Measurements from ENCODE around the gene EXOC4.

EXOC4 gene

DNA sequence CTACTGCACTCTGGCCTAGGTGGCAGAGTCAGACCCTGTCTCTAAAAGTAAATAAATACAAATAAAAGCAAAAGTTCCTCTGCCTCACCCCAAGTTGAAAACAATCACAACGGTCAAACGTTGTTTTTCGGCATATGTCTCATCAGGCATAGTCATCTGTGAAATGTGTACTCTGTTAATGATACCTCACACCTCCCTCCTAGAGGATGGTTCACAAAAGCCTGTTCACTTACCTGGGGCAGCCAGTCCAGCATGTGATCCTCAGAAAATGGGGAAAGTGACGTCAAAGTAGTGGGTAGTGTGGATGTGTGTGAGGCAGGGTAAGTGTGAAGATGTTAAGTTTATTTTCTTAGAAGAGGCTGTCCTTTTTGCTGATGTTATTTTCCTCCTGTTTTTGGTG, 620.3 kb downstream of the EXOC4 start:
- TF ChIP-seq CTCF (IDR thresholded peaks at IDR 0.05; ENCODE audit: low read depth, low read length, missing control alignments): no peak
- in situ Hi-C loops (cut with HindIII; ENCODE audit: low sequenced_read_pairs): no loop called here
- no peak for DNase-seq (ENCODE audit: low read depth)

DNA sequence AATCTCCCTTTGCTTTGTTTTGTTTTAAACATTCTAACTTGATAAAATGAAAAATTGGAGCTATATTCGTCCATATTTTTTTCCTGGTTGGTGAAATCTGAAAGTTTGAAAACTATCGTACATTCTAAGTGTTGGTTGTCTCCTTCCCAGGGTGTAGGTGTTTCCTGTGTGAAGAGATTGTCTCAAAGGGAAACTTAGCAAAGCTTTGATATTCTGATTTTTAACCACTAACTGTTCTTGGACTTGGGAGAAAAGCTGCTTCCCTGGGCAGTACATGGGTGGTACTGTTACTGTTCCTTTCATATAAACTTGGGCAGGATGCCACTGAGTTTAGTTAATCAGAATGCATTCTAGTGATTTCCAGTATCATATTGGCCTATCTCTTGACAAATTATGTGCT, 620.8 kb downstream of the EXOC4 start:
- TF ChIP-seq CTCF (IDR thresholded peaks at IDR 0.05; ENCODE audit: low read depth, low read length, missing control alignments): no peak
- no peak for DNase-seq (ENCODE audit: low read depth)
- in situ Hi-C loops (cut with HindIII; ENCODE audit: low sequenced_read_pairs): no loop called here
- H3K4me3 ChIP-seq (ENCODE audit: low read depth, low read length): no peak overlapping the region

More for the DNA sequence above, 620.3 kb downstream of the EXOC4 start:
- H3K4me3 ChIP-seq (ENCODE audit: low read depth, low read length): no peak overlapping the region

DNA sequence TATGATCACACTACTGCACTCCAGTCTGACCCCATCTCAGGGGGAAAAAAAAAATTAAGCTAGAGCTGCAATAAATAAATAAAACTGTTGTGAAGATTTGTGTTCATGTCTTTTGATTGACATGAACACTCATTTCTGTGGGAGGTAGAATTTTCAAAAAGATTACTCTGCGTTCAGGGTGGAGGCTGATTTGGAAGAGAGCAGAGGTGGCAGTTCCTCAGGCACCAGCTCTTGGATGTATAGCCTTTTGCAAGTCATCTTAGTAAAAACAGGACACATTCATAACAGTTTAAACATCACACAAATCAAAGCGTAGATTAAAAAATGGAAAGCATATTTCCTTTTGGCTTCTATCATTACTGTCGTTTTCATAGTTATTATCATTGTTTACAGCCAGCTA, 630.7 kb downstream of the EXOC4 start:
- H3K4me3 ChIP-seq (ENCODE audit: low read depth, low read length): no peak overlapping the region
- DNase-seq (ENCODE audit: low read depth): no peak
- in situ Hi-C loops (cut with HindIII; ENCODE audit: low sequenced_read_pairs): no loop called here
- no peak for TF ChIP-seq CTCF (IDR thresholded peaks at IDR 0.05; ENCODE audit: low read depth, low read length, missing control alignments)

- TF ChIP-seq CTCF (IDR thresholded peaks at IDR 0.05; ENCODE audit: low read depth, low read length, missing control alignments): no peak
- DNase-seq (ENCODE audit: low read depth): no peak
- no peak overlapping the region for H3K4me3 ChIP-seq (ENCODE audit: low read depth, low read length)
- in situ Hi-C loops (cut with HindIII; ENCODE audit: low sequenced_read_pairs): no loop called here
These were observed 632.3 kb downstream of the EXOC4 start for GRCh38 chr7:133885213-133885612.

GRCh38 chr7:133886086-133886485, 633.2 kb downstream of the EXOC4 start:
- TF ChIP-seq CTCF (IDR thresholded peaks at IDR 0.05; ENCODE audit: low read depth, low read length, missing control alignments): no peak
- in situ Hi-C loops (cut with HindIII; ENCODE audit: low sequenced_read_pairs): no loop called here
- DNase-seq (ENCODE audit: low read depth): no peak
- no peak overlapping the region for H3K4me3 ChIP-seq (ENCODE audit: low read depth, low read length)

DNA sequence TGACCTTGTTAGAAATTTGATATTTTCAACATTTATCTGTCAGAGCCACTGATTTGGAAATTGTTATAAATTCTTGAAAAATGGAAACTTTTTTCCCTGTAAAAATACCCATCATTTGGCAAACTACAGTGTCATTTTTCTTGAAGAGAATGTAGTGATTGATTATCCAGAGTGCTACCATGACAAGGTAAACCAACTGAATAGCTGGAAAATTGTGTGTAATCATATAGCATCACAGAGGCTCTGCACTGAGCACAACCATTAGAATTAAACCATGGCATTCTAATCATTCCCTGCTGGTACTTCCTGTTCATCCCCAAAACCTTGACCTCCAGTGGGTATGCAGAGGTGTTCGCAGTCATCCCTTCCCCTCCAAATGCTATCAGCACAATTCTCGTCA, 633.9 kb downstream of the EXOC4 start:
- in situ Hi-C loops (cut with HindIII; ENCODE audit: low sequenced_read_pairs): no loop called here
- DNase-seq (ENCODE audit: low read depth): no peak
- H3K4me3 ChIP-seq (ENCODE audit: low read depth, low read length): no peak overlapping the region
- no peak for TF ChIP-seq CTCF (IDR thresholded peaks at IDR 0.05; ENCODE audit: low read depth, low read length, missing control alignments)

- DNase-seq (ENCODE audit: low read depth): no peak
- TF ChIP-seq CTCF (IDR thresholded peaks at IDR 0.05; ENCODE audit: low read depth, low read length, missing control alignments): no peak
- no peak overlapping the region for H3K4me3 ChIP-seq (ENCODE audit: low read depth, low read length)
- in situ Hi-C loops (cut with HindIII; ENCODE audit: low sequenced_read_pairs): no loop called here
These were observed 634.6 kb downstream of the EXOC4 start for GRCh38 chr7:133887459-133887858.

Measured in astrocyte of the cerebellum (primary cell).